Measurements from ENCODE around the gene ETDA. TPM values are rescaled to one million over a fixed set of nuclear protein-coding genes. Genes with fewer than 3 reads are reported as not detected.
"Not testable (repeated sequence)": the region's sequence is repeated elsewhere in the genome, so short reads cannot be mapped to it uniquely, and the experiment has no call there.

Gene ETDA
- not detected for total RNA-seq

- H3K9me3 Mint-ChIP-seq; H3K4me1 Mint-ChIP-seq; H3K36me3 Mint-ChIP-seq (ENCODE audit: low read depth); H3K4me3 Mint-ChIP-seq; DNase-seq; POLR2A ChIA-PET; H3K27ac Mint-ChIP-seq; CTCF ChIA-PET; H3K27me3 Mint-ChIP-seq: not testable (repeated sequence)
Observed at GRCh38 chrX:135252011-135252518, at the start of gene ETDA. Gene ETDA (plus strand): TSS chrX:135252061. CDS start chrX:135253277, 1,216 bp downstream.

- POLR2A ChIA-PET, CTCF ChIA-PET, H3K27ac Mint-ChIP-seq: not testable (repeated sequence)
Observed at GRCh38 chrX:135206427-135206826, 45.4 kb upstream of the ETDA start.

DNA sequence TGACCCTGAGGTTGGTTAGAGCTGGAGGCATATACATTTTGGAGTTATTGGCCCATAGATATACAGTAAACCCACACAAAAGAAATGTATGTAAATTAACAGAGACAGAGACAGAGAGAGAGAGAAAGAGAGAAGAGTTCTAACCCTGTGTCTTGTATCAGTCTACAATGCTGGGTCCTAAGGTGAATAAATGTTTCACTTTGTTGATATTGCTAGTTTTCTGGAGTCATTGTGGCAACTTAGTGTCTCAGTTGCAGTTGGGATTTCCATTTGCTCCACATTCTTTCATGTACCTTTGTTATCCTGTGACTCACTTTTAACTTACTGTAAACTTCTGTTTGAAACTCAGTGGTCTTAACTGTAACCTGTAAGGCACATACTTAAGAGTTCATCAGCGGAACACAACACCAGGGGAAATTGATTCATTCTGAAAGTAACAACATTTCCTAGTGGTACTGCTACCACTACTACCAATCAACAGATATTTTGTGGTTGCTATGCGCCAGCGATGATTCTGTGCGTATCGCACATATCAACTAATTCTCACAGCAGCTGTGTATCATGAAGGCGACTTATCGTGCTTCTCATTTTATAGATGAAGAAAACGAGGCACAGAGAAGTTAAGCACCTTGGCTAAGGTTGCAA lies 38.5 kb upstream of the ETDA start:
- POLR2A ChIA-PET: no interaction called here
- H3K36me3 Mint-ChIP-seq (ENCODE audit: low read depth): peaks cover 4% of the 10 kb centered on the region

More at GRCh38 chrX:135206427-135206826, 45.4 kb upstream of the ETDA start:
- H3K27me3 Mint-ChIP-seq: peaks cover 35% of the 10 kb centered on the region
- not testable (repeated sequence) for H3K36me3 Mint-ChIP-seq (ENCODE audit: low read depth); H3K4me1 Mint-ChIP-seq; H3K9me3 Mint-ChIP-seq; H3K4me3 Mint-ChIP-seq
- peak; percentile 35 for DNase-seq

GRCh38 chrX:135245989-135246388 lies 5.9 kb upstream of the ETDA start:
- H3K27me3 Mint-ChIP-seq; DNase-seq; H3K9me3 Mint-ChIP-seq; CTCF ChIA-PET; H3K27ac Mint-ChIP-seq; H3K36me3 Mint-ChIP-seq (ENCODE audit: low read depth); POLR2A ChIA-PET; H3K4me3 Mint-ChIP-seq; H3K4me1 Mint-ChIP-seq: not testable (repeated sequence)

More for the DNA sequence above, 38.5 kb upstream of the ETDA start:
- CTCF ChIA-PET: no interaction called here
- Mint-ChIP-seq H3K27me3 (peaks cover 10% of the 10 kb centered on the region), H3K9me3 (no peaks in the 10 kb centered on the region), H3K4me3 (peak overlapping the region; percentile 9), H3K4me1 (peaks cover 22% of the 10 kb centered on the region), H3K27ac (peak overlapping the region; percentile 41)
- peak; percentile 70 for DNase-seq

DNA sequence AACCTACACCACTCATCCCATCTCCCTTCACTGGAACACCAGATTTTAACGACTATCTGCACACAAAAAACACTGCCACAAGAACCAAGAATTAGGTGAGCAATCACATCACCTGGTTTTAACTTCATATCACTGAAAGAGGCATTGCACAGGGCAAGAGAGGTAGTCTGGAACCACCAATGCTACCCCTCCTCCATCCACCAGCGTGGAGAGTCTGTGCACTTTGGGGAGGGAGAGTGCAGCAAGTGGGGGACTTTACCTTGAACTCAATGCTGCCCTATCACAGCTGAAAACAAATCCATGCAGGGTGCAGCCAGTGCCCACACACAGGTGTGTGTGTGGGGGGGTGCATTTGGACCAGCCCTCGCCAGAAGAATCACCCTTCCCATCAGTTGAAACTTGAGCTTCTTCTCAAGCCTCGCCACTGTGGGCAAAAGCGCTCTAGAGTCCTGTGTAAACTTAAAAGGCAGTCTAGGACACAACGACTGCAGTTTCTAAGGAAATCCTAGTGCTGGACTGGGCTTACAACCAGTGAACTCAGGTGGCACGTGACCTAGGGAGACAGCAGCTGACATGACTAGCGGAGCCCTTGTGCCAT lies 4.3 kb downstream of the ETDA start:
- H3K27ac Mint-ChIP-seq; H3K9me3 Mint-ChIP-seq; POLR2A ChIA-PET; H3K4me1 Mint-ChIP-seq; DNase-seq; H3K4me3 Mint-ChIP-seq; H3K27me3 Mint-ChIP-seq; CTCF ChIA-PET; H3K36me3 Mint-ChIP-seq (ENCODE audit: low read depth): not testable (repeated sequence)

DNA sequence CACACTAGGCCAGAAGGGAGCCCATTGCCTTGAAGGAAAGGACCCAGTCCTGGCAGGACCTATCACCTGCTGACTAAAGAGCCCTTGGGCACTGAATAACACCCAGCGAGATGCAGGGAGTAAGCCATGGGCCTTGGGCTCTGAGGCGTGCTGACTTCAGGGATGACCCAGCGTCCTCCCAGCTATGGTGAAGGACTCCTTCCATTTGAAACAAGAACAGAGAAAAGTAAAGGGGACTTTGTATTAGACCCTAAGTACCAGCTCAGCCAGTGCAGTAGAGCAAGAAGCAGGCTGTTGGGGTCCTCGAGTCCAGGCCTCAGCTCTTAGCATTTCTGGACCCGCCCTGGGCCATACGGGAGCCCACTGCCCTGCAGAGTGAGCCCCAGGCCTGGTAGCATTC lies 5.1 kb downstream of the ETDA start:
- no peak overlapping the region for H3K27ac Mint-ChIP-seq
- no peaks in the 10 kb centered on the region for H3K9me3 Mint-ChIP-seq
- no peak for DNase-seq
- ChIA-PET CTCF (no interaction called here), POLR2A (no interaction called here)
- no peaks in the 10 kb centered on the region for H3K36me3 Mint-ChIP-seq (ENCODE audit: low read depth)
- no peak overlapping the region for H3K4me3 Mint-ChIP-seq
- H3K4me1 Mint-ChIP-seq: peaks cover 6% of the 10 kb centered on the region
- peaks cover 1% of the 10 kb centered on the region for H3K27me3 Mint-ChIP-seq

GRCh38 chrX:135257469-135257868 lies 5.6 kb downstream of the ETDA start:
- CTCF ChIA-PET: no interaction called here
- POLR2A ChIA-PET: no interaction called here
- Mint-ChIP-seq H3K9me3 (peaks cover 2% of the 10 kb centered on the region), H3K27ac (no peak overlapping the region), H3K36me3 (ENCODE audit: low read depth) (peaks cover 3% of the 10 kb centered on the region), H3K4me1 (peaks cover 6% of the 10 kb centered on the region), H3K27me3 (peaks cover 1% of the 10 kb centered on the region), H3K4me3 (no peak overlapping the region)
- DNase-seq: no peak

DNA sequence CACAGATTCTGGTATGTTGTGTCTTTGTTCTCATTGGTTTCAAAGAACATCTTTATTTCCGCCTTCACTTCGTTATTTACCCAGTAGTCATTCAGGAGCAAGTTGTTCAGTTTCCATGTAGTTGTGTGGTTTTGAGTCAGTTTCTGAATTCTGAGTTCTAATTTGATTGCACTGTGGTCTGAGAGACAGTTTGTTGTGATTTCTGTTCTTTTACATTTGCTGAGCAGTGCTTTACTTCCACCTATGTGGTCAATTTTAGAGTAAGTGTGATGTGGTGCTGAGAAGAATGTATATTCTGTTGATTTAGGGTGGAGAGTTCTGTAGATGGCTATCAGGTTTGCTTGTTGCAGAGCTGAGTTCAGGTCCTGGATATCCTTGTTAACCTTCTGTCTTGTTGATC lies 9.1 kb downstream of the ETDA start:
- POLR2A ChIA-PET, CTCF ChIA-PET, H3K4me3 Mint-ChIP-seq, DNase-seq, H3K27ac Mint-ChIP-seq, H3K9me3 Mint-ChIP-seq, H3K27me3 Mint-ChIP-seq, H3K4me1 Mint-ChIP-seq: not testable (repeated sequence)
- H3K36me3 Mint-ChIP-seq (ENCODE audit: low read depth): peaks cover 13% of the 10 kb centered on the region

DNA sequence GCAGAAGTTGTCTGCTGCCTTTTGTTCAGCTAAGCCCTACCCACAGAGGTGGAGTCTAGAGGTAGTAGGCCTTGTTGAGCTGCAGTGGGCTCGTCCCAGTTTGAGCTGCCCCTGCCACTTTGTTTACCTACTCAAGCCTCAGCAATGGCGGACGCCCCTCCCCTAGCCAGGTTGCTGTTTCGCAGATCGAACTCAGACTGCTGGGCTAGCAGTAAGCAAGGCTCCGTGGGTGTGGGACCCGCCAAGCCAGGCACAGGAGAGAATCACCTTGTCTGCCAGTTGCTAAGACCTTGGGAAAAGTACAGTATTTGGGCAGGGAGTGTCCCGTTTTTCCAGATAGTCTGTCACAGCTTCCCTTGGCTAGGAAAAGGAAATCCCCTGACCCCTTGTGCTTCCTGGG lies 11.5 kb downstream of the ETDA start:
- POLR2A ChIA-PET, H3K9me3 Mint-ChIP-seq, H3K27me3 Mint-ChIP-seq, H3K4me1 Mint-ChIP-seq, CTCF ChIA-PET, H3K27ac Mint-ChIP-seq, DNase-seq, H3K4me3 Mint-ChIP-seq: not testable (repeated sequence)
- peaks cover 13% of the 10 kb centered on the region for H3K36me3 Mint-ChIP-seq (ENCODE audit: low read depth)

DNA sequence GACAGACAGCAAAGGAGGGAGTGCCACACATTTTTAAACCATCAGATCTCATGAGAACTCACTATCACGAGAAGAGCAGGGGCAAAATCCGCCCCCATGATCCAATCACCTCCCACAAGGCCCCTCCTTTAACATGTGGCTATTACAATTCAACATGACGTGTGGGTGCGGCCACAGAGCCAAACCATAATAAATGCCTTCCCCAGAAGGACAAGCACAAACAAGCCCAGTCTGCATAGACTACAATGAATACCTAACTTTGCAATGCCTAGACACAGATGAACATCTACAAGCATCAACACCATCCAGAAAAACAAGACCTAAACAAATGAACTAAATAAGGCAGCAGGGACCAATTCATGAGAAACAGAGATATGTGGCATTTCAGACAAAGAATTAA lies 12.3 kb downstream of the ETDA start:
- no peak for DNase-seq
- POLR2A ChIA-PET: no interaction called here
- peaks cover 5% of the 10 kb centered on the region for H3K27me3 Mint-ChIP-seq
- H3K4me1 Mint-ChIP-seq: peaks cover 6% of the 10 kb centered on the region
- H3K9me3 Mint-ChIP-seq: peaks cover 9% of the 10 kb centered on the region
- H3K36me3 Mint-ChIP-seq (ENCODE audit: low read depth): peaks cover 13% of the 10 kb centered on the region
- H3K27ac Mint-ChIP-seq: no peak overlapping the region
- CTCF ChIA-PET: no interaction called here
- no peak overlapping the region for H3K4me3 Mint-ChIP-seq

GRCh38 chrX:135273162-135273561 lies 21.3 kb downstream of the ETDA start:
- Mint-ChIP-seq H3K9me3 (no peaks in the 10 kb centered on the region), H3K36me3 (ENCODE audit: low read depth) (peaks cover 4% of the 10 kb centered on the region), H3K4me3 (no peak overlapping the region), H3K27ac (no peak overlapping the region), H3K4me1 (peaks cover 4% of the 10 kb centered on the region), H3K27me3 (no peaks in the 10 kb centered on the region)
- DNase-seq: no peak
- ChIA-PET POLR2A (no interaction called here), CTCF (no interaction called here)

- POLR2A ChIA-PET: no interaction called here
- H3K9me3 Mint-ChIP-seq: peaks cover 15% of the 10 kb centered on the region
- H3K27me3 Mint-ChIP-seq: no peaks in the 10 kb centered on the region
- CTCF ChIA-PET: no interaction called here
- no peak for DNase-seq
- H3K36me3 Mint-ChIP-seq (ENCODE audit: low read depth): peaks cover 7% of the 10 kb centered on the region
- H3K27ac Mint-ChIP-seq: no peak overlapping the region
- no peak overlapping the region for H3K4me3 Mint-ChIP-seq
- H3K4me1 Mint-ChIP-seq: peaks cover 4% of the 10 kb centered on the region
Observed at GRCh38 chrX:135275973-135276372, 24.1 kb downstream of the ETDA start.

- ChIA-PET CTCF (no interaction called here), POLR2A (no interaction called here)
- Mint-ChIP-seq H3K4me3 (no peak overlapping the region), H3K27me3 (no peaks in the 10 kb centered on the region), H3K4me1 (no peaks in the 10 kb centered on the region), H3K27ac (no peak overlapping the region), H3K36me3 (ENCODE audit: low read depth) (peaks cover 35% of the 10 kb centered on the region), H3K9me3 (peaks cover 32% of the 10 kb centered on the region)
- no peak for DNase-seq
Observed at GRCh38 chrX:135287266-135287823, 35.5 kb downstream of the ETDA start.
